ENCODE measurements around the gene TMEM107.

TMEM107 gene

DNA sequence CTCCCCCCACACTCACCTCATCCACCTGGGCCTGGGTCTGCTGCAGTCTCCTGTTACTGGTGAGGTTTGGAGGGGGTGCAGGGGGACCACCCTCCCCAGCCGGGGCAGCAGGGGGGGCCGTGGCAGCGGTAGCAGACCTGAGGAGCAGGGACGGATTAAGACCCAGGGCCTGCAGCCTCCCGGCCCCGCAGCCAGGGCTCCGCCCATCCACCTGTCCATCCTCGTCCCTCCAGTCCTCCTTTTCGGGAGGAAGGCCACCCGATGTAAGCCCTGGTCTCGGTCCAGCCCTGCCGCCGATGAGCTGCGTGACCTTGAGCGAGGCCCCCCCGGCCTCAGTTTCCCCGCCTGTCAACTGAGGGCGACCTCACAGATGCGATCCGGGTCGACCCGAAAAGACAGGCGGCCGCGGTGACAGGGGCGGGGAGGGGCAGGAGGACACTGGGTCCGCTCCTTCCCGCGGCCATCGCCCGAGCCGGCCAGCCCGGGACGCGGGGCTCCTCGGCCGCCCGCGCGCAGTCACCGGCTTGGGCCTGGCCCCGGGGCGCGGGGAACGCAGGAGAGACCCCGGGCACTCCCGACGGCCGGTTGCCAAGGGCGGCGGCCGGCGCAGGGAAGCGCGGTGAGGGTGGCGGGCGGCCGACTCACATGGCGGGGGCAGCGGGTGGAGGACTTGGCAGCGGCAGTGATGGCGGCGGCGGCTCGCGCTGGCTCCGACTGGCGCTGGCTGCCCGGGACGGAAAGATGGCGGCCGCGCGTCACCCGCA lies 13.8 kb downstream of the TMEM107 start, which contains the start of gene VAMP2:
VAMP2 (minus strand) TSS at position 716 of the 764 bp plus-strand sequence; CDS start at position 647, 69 bp downstream.
- DNase-seq (ENCODE audit: low read depth in 2 of 2): peak in 1 of 2 donors; percentile 74

DNA sequence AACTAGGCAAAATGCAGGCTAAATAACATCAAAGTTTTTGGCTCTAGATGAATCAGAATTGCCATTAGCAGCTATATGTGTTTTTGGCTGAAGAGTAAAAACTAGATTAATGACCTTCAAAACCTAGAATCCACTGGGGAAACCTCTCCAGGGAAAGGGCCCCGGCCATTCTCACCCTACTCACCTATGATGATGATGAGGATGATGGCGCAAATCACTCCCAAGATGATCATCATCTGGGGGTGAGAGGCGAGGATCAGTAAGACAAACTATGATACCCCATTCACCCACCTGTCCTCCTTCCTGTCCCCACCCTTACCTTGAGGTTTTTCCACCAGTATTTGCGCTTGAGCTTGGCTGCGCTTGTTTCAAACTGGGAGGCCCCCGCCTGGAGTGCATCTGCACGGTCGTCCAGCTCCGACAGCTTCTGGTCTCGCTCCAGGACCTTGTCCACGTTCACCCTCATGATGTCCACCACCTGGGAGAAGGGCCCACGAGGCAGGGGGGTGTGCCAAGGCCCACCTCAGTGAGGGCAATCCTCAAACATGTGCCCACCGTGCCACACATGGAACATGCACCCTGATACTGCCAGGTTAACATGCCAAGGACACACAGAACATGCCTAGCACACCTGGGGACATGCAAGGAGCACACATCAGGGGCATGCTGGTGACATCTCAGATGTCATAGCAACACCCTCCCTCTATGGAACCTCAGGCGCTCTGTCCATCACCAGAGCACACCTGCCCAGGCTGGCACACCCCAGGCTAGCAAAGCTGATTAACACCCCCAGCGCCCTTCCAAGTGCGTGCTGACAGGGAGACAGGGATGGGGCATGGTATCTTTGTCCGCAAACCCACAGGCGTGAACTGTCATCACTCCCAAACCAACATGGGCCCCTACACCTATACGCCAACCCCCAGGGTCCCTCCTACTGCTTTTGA lies 14.6 kb downstream of the TMEM107 start:
- DNase-seq (ENCODE audit: low read depth in 2 of 2): no peak

GRCh38 chr17:8160741-8161221 lies 15.4 kb downstream of the TMEM107 start:
- no peak for DNase-seq (ENCODE audit: low read depth in 2 of 2)

DNA sequence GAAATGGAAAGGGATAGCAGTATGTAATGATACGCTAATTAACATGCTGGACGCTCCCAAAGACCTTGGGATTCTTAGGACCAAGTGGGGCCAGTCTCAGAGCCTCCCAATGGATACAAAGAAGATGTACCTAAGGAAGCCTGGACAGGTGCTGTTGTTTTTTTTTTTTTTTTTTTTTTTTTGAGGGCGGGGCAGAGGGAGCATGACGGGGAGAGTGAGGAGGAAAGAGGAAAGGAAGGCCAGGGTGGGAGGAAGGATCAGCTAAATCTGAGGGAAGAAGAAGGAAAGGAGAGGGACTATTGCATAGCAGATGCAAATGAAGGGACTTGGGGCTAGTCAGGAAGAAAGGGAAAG lies 16.0 kb downstream of the TMEM107 start:
- DNase-seq (ENCODE audit: low read depth in 2 of 2): no peak

DNA sequence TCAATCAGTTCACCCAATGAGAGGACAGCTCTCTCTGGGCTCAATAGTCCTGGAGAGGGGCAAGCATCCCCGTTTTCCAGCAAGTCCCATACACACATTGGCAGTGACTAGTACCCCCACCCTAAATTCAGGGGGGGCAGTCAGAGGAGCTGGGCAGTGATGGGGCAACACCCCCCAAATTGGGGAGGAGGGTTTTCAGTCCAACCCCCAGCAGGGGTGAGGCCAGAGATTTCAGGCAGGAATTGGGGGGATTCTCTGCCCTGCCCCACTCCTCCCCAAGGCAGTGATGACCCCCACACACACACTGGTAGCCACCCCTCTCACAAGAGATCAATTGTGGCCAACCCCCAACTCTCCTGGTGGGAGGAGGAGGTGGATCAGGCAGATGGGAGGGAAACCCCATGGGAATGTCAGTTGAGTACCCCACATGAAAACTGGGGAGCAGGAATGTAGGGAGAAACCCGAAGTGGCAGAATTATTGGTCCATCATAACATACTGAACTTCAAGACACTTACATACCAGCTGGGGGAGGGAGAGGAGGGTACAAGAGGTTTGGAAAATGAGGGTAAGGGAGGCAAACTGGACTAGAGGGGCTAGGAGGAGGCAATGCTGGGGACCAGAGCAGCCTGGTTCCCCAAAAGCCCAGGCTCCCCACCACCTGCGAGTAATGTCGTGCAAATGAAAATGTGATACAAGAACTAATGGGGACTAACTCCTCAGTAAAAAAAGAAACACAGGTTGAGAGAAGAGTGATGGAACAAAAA lies 16.5 kb downstream of the TMEM107 start:
- DNase-seq (ENCODE audit: low read depth in 2 of 2): no peak

DNA sequence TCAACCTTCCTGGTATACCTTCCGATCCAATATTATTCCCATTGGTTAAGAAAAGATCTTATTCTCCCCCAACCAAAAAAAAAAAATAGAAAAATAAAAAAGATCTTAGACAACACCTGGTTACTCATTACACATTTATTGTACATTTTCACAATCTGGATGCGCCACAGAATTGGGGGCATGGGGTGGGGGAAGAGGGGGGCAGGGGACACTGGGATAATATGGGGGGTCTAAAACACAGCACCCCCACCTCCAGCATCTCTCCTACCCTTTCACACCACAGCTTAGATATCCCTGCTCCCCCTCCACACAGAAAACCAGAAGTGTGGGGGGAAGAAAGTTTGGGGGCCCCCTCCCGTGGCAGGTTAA lies 17.2 kb downstream of the TMEM107 start:
- DNase-seq (ENCODE audit: low read depth in 2 of 2): no peak

- peak; percentile 78 to 89 for DNase-seq (ENCODE audit: low read depth in 2 of 2)
Measured at GRCh38 chr17:8158267-8159031, 17.7 kb downstream of the TMEM107 start.

DNA sequence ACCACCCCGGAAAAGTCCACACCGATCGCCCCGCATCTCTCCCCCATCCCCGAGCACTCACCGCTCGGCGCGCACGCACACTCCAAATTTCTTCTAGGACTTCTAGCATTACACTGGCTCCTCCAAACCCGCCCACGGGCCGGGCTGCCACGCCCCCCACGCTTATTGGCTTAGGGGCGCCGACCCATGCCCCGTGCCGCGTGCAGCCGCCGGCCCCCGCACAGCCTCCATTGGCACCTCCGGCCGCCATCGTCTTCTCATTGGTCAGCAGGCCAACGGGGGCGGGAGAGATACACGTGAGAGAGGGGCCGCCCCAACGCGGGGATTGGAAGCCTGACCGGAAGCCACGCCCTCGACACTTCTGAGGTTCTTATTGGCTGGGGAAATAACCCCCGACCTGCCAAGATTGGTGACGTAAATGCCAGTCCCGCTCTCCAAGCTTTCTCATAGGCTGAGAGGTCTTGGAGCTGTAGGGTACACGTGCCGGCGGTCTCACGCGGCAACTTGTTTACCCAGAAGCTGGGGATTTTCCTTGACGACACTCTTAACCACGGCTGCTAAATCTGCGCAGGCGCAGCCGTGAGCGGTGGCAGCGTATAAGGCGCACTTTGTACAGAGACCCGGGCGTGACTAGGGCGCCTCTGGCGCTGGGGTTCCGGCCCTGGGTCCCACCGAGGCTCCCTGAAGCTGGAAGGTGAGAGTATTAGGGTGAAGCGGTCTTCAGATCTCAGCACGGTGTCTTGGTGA lies 19.8 kb downstream of the TMEM107 start:
- peak; percentile 99 to 100 for DNase-seq (ENCODE audit: low read depth in 2 of 2)

DNA sequence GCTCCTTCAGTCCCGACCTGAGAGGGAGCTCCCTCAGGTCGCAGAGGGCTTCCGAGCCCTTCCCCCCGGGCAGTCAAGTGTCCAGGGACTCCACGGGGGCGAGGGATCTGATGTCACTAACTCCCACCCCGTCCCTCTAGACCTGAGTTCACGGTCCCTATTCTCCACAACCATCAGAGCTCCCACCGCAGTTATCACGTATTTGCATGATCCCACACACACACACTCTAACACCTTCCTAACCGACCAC lies 20.3 kb downstream of the TMEM107 start:
- DNase-seq (ENCODE audit: low read depth in 2 of 2): no peak

DNA sequence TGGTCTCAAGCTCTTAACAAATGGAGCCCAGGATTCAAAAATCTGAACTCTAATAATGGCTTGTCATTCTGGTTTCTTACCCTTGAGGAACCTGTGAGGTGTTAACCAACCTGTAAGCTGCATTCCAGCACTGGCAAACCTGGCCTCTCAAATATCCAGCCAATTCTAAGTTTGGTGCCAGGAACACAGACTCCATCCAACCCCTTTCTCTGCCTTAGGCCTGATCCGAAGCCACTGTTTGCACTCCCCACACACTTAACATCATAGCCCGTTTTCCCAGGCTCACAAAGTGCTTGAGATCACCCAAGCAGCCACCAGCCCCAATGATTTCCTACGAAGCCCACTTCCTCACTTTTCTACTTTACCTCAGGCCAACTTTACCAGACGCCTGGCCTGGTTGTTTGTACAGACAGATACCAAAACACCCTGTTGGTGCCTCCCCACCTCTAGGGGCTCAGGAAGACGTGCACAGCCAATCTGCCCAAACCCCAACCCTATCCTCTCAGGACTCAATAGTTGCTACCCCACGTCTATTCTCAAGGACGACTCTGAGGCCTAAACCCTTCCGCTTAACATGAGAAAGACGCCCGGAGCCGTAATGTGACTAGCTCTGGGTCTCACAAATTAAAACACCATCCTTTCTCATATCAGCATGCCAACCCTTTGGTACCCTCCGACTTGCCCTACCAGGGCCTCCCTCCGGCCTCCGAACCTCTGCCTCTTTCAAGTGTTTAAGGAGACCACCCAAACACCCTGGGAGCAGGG lies 20.8 kb downstream of the TMEM107 start:
- no peak for DNase-seq (ENCODE audit: low read depth in 2 of 2)

- no peak for DNase-seq (ENCODE audit: low read depth in 2 of 2)
Measured at GRCh38 chr17:8154608-8155155, 21.5 kb downstream of the TMEM107 start.

DNA sequence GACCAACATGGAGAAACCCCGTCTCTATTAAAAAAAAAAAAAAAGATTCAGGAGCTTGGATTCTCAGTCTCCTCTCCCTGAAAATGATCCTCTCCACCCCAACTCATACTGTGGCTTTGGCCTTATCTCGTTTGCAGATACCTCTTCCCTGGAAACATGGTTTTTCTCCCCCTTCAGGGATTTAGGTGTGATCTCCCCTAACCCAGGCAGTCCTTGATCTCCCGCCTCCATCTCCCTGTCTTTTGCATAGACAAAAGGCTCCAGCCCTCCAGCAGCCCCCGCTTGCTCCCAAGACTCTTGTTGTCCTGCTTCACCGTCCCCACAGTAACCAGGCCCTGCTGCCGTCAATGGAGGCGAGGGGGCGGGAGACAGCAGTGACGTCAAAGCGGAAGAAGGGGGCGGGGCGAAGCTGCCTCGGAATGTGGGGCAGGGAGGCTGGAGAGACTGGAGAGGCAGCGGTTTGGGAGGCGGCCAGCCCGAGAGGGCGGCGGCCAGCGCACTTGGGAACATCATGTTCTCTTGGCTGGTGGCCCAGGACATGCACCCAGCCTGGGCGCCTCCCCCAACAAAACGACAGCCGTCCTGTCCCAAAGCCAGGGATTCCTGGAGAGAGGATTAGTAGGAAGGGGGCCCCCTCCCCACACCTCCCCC lies 22.1 kb downstream of the TMEM107 start:
- DNase-seq (ENCODE audit: low read depth in 2 of 2): peak; percentile 62 to 90

DNA sequence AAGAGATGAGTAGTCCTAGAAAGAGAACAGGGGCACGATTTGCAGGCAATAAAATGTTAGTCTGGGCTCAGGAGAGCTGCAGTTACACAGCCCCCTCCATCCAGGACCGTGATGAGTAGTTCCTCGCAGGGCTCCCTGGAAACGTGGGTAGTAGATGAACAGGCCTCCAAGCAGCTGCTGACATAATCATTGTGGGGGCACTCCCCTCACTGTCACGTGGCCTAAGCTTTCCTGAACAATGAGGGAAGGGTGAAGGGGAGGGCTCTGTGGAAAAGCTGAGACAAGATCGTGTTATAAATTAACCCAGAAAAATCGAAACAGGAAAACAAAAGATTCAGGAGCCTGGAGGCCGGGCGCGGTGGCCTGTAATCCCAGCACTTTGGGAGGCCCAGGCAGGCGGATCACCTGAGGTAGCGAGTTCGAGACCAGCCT lies 22.6 kb downstream of the TMEM107 start:
- peak in 1 of 2 donors; percentile 46 for DNase-seq (ENCODE audit: low read depth in 2 of 2)

- DNase-seq (ENCODE audit: low read depth in 2 of 2): no peak
Measured at GRCh38 chr17:8153031-8153451, 23.1 kb downstream of the TMEM107 start.

DNA sequence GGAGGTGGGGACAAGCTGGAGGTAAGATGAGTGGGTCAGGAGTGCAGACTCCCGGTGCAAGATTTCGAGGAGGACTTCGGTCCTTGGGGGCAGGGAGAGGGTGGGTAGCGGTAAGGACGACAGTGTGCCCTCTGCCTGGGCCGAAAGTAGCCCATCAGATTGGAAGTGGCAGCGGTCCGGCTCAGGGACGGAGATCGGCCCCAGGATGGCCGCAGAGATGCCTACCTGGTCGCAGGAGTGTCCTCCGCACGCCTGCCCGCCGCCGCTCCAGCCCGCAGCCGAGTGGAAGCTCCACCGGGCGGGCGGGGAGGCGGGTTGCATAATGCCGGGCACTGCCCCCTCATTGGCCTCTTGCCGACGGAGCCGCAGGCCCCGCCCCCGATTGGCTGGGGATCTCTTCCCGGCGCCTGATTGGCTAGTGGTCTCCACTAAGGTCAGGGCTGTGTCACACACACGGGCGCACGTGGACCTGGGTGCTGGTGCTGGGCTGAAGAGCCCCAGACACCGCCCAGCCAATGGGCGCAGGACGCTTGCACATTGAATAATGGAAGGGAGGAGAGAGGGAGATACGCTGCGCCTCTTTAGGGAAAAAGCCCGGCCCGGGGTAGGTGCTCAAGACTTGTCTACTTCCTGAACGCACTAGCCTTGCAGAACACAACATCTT lies 23.9 kb downstream of the TMEM107 start, which contains the start of gene PER1:
PER1 (minus strand) TSS at position 293 of the 664 bp plus-strand sequence. CDS start 1,698 bp downstream, outside the sequence.
- peak; percentile 75 to 91 for DNase-seq (ENCODE audit: low read depth in 2 of 2)

DNA sequence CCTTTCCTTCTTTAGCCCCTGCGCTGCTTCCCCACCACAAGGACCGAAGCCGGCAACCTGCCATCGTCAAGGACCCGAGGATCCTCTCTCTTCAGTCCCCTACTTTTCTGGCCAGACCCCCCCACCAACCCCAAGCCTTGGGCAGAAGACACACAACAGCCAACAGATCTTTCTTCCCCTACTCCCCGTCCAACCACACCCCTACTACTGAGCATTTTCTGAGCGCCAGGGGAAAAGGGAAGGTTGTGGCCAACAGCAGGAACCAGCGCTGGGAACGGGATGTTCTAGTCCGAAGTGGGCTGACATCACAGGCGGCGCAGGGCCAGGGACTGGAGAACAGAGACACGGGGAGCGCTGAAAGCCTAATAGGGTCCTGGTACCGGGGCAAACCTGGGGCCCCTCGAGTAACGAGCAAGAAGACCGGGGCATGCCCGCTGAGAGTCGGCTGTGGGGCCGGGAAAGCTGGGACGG lies 24.5 kb downstream of the TMEM107 start:
- DNase-seq (ENCODE audit: low read depth in 2 of 2): no peak

- DNase-seq (ENCODE audit: low read depth in 2 of 2): peak; percentile 78 to 82
Measured at GRCh38 chr17:8151120-8151640, 25.0 kb downstream of the TMEM107 start.

All from activated CD4-positive, alpha-beta T cell treated with anti-CD3 and anti-CD28 coated beads for 24 hours (primary cell).